CD14-positive monocyte (primary cell): ENCODE measurements around the gene PTTG1IP. TPM values are rescaled to one million over a fixed set of nuclear protein-coding genes. Genes with fewer than 3 reads are reported as not detected.

Source experiments
- DNase-seq, 3 donors: peaks; one replicate each; pipeline ENCODE4 v3.0.0-alpha.2; 2011 to 2022
- H2AFZ ChIP-seq: 2 replicates; pipeline ENCODE4 v1.6.0; 2012; ENCODE audit warnings: mild to moderate bottlenecking, low read depth, low read length, inconsistent platforms; ENCODE audit not compliant: insufficient read depth, poor library complexity, severe bottlenecking
- H3K27ac ChIP-seq, 2 donors: 1 replicate in 1 of 2; 2 replicates in 1 of 2; pipeline ENCODE4 v1.5.1; 2012 to 2013; ENCODE audit warnings: low read length in 2 of 2, control low read depth in 1 of 2, inconsistent platforms in 1 of 2, low read depth in 1 of 2, mild to moderate bottlenecking in 1 of 2
- H3K27me3 ChIP-seq, 2 donors: one replicate each; pipeline versions ENCODE4 v1.6.0 to v1.6.1; 2011 to 2013; ENCODE audit warnings: low read length in 2 of 2; ENCODE audit not compliant: control insufficient read depth in 2 of 2, insufficient read depth in 2 of 2
- H3K36me3 ChIP-seq, 2 donors: replicated peaks in 1 of 2; 1 replicate in 1 of 2; 2 replicates in 1 of 2; pipeline versions ENCODE4 v1.5.1 to v1.6.1; 2012 to 2013; ENCODE audit warnings: low read length in 2 of 2, control low read depth in 1 of 2, inconsistent platforms in 1 of 2, mild to moderate bottlenecking in 1 of 2; ENCODE audit not compliant: insufficient read depth in 2 of 2, control insufficient read depth in 1 of 2
- H3K4me1 ChIP-seq, 2 donors: 1 replicate in 1 of 2; 2 replicates in 1 of 2; pipeline versions ENCODE4 v1.5.1 to v1.6.1; 2012 to 2013; ENCODE audit warnings: low read length in 2 of 2, control low read depth in 1 of 2, inconsistent platforms in 1 of 2, mild to moderate bottlenecking in 1 of 2, moderate library complexity in 1 of 2; ENCODE audit not compliant: insufficient read depth in 2 of 2, control insufficient read depth in 1 of 2
- H3K4me2 ChIP-seq: replicated peaks from 2 replicates; pipeline ENCODE3; 2012; ENCODE audit warnings: low read length, moderate library complexity, mild to moderate bottlenecking; ENCODE audit not compliant: poor library complexity, severe bottlenecking; ENCODE audit errors: extremely low read depth
- H3K4me3 ChIP-seq, 3 experiments: fragments of 200-600 bp in 1 of 3; sonication (generic) in 1 of 3; replicated peaks in 1 of 3; 1 replicate in 2 of 3; 2 replicates in 1 of 3; pipeline ENCODE4 v1.5.1; 2011 to 2013; ENCODE audit warnings: low read length in 3 of 3, mild to moderate bottlenecking in 3 of 3, control low read depth in 2 of 3, low read depth in 2 of 3, inconsistent platforms in 1 of 3, moderate library complexity in 1 of 3
- H3K79me2 ChIP-seq: 2 replicates; pipeline ENCODE4 v1.6.0; 2012; ENCODE audit warnings: mild to moderate bottlenecking, control low read depth, inconsistent platforms, low read length, moderate library complexity; ENCODE audit not compliant: insufficient read depth
- H3K9ac ChIP-seq: 2 replicates; pipeline ENCODE4 v1.6.0; 2017; ENCODE audit warnings: low read length, mild to moderate bottlenecking; ENCODE audit not compliant: insufficient read depth, poor library complexity, severe bottlenecking
- H3K9me3 ChIP-seq, 2 donors: replicated peaks in 1 of 2; 1 replicate in 1 of 2; 2 replicates in 1 of 2; pipeline versions ENCODE4 v1.5.1 to v1.6.1; 2012 to 2013; ENCODE audit warnings: low read length in 2 of 2, control low read depth in 1 of 2; ENCODE audit not compliant: control insufficient read depth in 1 of 2, insufficient read depth in 1 of 2
- H4K20me1 ChIP-seq: 2 replicates; pipeline ENCODE4 v1.6.0; 2012; ENCODE audit warnings: mild to moderate bottlenecking, low read length, control low read depth, moderate library complexity; ENCODE audit not compliant: insufficient read depth
- H3K27ac Mint-ChIP-seq, 7 donors: one replicate each; pipeline ENCODE4 v1.8.0; 2020; ENCODE audit warnings: mild to moderate bottlenecking in 7 of 7, mixed read lengths in 7 of 7, moderate library complexity in 6 of 7, inconsistent platforms in 2 of 7
- H3K27me3 Mint-ChIP-seq, 3 donors: one replicate each; pipeline ENCODE4 v1.8.0; 2021 to 2022; ENCODE audit warnings: low read depth in 3 of 3, mild to moderate bottlenecking in 3 of 3, mixed read lengths in 3 of 3, moderate library complexity in 3 of 3, inconsistent platforms in 1 of 3
- H3K36me3 Mint-ChIP-seq, 2 donors: one replicate each; pipeline ENCODE4 v1.8.0; 2020; ENCODE audit warnings: mixed read lengths in 2 of 2, inconsistent platforms in 1 of 2, mild to moderate bottlenecking in 1 of 2
- H3K4me1 Mint-ChIP-seq: one replicate; pipeline ENCODE4 v1.8.0; 2020; ENCODE audit warnings: mild to moderate bottlenecking, mixed read lengths
- H3K4me3 Mint-ChIP-seq, 2 donors: one replicate each; pipeline ENCODE4 v1.8.0; 2020; ENCODE audit warnings: mild to moderate bottlenecking in 2 of 2, mixed read lengths in 2 of 2, moderate library complexity in 1 of 2
- H3K9me3 Mint-ChIP-seq, 7 donors: one replicate each; pipeline ENCODE4 v1.8.0; 2020 to 2022; ENCODE audit warnings: mixed read lengths in 7 of 7, mild to moderate bottlenecking in 6 of 7, moderate library complexity in 6 of 7, inconsistent platforms in 2 of 7
- CTCF ChIP-seq: fragments of 200-600 bp; IDR thresholded peaks from one replicate; pipeline ENCODE4 v1.8.0; 2022; ENCODE audit warnings: antibody characterized with exemption, mild to moderate bottlenecking
- WGBS: methylation state at CpG from one replicate; pipeline ENCODE4 v1.1.5; 2013; ENCODE audit warnings: missing lambda C conversion rate; ENCODE audit not compliant: insufficient coverage; 5-methylcytosine and 5-hydroxymethylcytosine counted together
- intact Hi-C, 2 donors: fragments of 100-400 bp; cut with micrococcal nuclease; formaldehyde crosslinking; loops; one replicate each; pipeline versions ENCODE4 v1.15.0 to v1.15.1; 2023
- polyA plus RNA-seq, 3 donors: library from polyadenylated mRNA; depleted of rRNA in 1 of 3; unstranded in 2 of 3; stranded (reverse) in 1 of 3; fragments of 300-500 nt in 2 of 3; fragments of >200 nt in 1 of 3; fragmentation: Illumina TruSeq in 2 of 3; gene quantifications; 1 replicate in 2 of 3; 2 replicates in 1 of 3; pipeline ENCODE4 v1.2.3, GENCODE V29; 2012 to 2021

Gene PTTG1IP
- polyA plus RNA-seq, 3 donors = 118 to 238 (median 206) TPM

GRCh38 chr21:44834951-44835646 lies 38.4 kb downstream of the PTTG1IP start:
- peaks cover 2 to 7% of the 10 kb centered on the region in 2 donors for H3K4me1 ChIP-seq
- H3K36me3 Mint-ChIP-seq = no peaks in the 10 kb centered on the region
- H3K36me3 ChIP-seq = no peaks in the 10 kb centered on the region
- no peaks in the 10 kb centered on the region for H3K9me3 ChIP-seq
- H3K27me3 ChIP-seq = no peaks in the 10 kb centered on the region
- peaks cover 19% of the 10 kb centered on the region for H3K4me1 Mint-ChIP-seq
- no peak overlapping the region for H2AFZ ChIP-seq
- intact Hi-C loops = no loop called here
- H3K27me3 Mint-ChIP-seq = peaks cover 0 to 8% (median 1%) of the 10 kb centered on the region in 3 donors
- no peaks in the 10 kb centered on the region for H3K79me2 ChIP-seq
- no peak overlapping the region for H3K4me2 ChIP-seq
- 93% methylated on average over 29 of the region's 29 CpGs for WGBS
- no peak for TF ChIP-seq CTCF
- H4K20me1 ChIP-seq = no peaks in the 10 kb centered on the region
- DNase-seq = no peak
- H3K4me3 ChIP-seq = no peak overlapping the region
- no peak overlapping the region for H3K27ac Mint-ChIP-seq
- H3K4me3 Mint-ChIP-seq = no peak overlapping the region
- no peak overlapping the region for H3K27ac ChIP-seq
- H3K9ac ChIP-seq = no peak overlapping the region
- H3K9me3 Mint-ChIP-seq = peaks cover 0 to 2% (median 0%) of the 10 kb centered on the region in 7 donors

GRCh38 chr21:44834231-44834950 lies 39.1 kb downstream of the PTTG1IP start:
- no peak for TF ChIP-seq CTCF
- no peak for DNase-seq
- Histone ChIP-seq H3K4me3 (no peak overlapping the region), H3K36me3 (no peaks in the 10 kb centered on the region), H3K9ac (no peak overlapping the region), H4K20me1 (no peaks in the 10 kb centered on the region), H3K4me2 (no peak overlapping the region), H3K27ac (no peak overlapping the region), H3K79me2 (no peaks in the 10 kb centered on the region), H3K27me3 (no peaks in the 10 kb centered on the region), H3K4me1 (peaks cover 2 to 7% of the 10 kb centered on the region in 2 donors), H3K9me3 (peaks cover 0 to 2% of the 10 kb centered on the region in 2 donors), H2AFZ (no peak overlapping the region)
- H3K4me1 Mint-ChIP-seq = peaks cover 19% of the 10 kb centered on the region
- WGBS = 90% methylated on average over 22 of the region's 26 CpGs
- no peak overlapping the region for H3K27ac Mint-ChIP-seq
- H3K27me3 Mint-ChIP-seq = peaks cover 0 to 8% (median 1%) of the 10 kb centered on the region in 3 donors
- no peaks in the 10 kb centered on the region for H3K36me3 Mint-ChIP-seq
- intact Hi-C loops = no loop called here
- no peak overlapping the region for H3K4me3 Mint-ChIP-seq
- H3K9me3 Mint-ChIP-seq = peaks cover under 1 to 5% (median 2%) of the 10 kb centered on the region in 7 donors
